Gastroesophageal sphincter (tissue), 4 donors: ENCODE measurements around the gene HDAC4. TPM values are rescaled to one million over a fixed set of nuclear protein-coding genes. Genes with fewer than 3 reads are reported as not detected.

Experiments
- ATAC-seq: fragments of 150-250 bp; one replicate; pipeline ENCODE4 v1.9.1; 2016; ENCODE audit warnings: mild to moderate bottlenecking, moderate library complexity
- H3K27ac ChIP-seq, 4 donors: fragments of 200-600 bp; sonication (generic) in 3 of 4; 1 replicate in 3 of 4; 2 replicates in 1 of 4; pipeline ENCODE4 v1.5.1; 2016 to 2019
- H3K27me3 ChIP-seq: fragments of 200-600 bp; sonication (generic); one replicate; pipeline ENCODE4 v1.5.1; 2019
- H3K36me3 ChIP-seq, 2 donors: fragments of 200-600 bp; sonication (generic); one replicate each; pipeline ENCODE4 v1.5.1; 2019; ENCODE audit warnings: control low read depth in 1 of 2
- H3K4me1 ChIP-seq, 3 donors: fragments of 200-600 bp; sonication (generic); 1 replicate in 2 of 3; 2 replicates in 1 of 3; pipeline ENCODE4 v1.5.1; 2016 to 2019; ENCODE audit warnings: control low read depth in 2 of 3
- H3K4me3 ChIP-seq, 2 donors: fragments of 200-600 bp; sonication (generic); one replicate each; pipeline ENCODE4 v1.5.1; 2019; ENCODE audit warnings: mild to moderate bottlenecking in 1 of 2, moderate library complexity in 1 of 2
- H3K9me3 ChIP-seq, 3 donors: fragments of 200-600 bp; sonication (generic); one replicate each; pipeline ENCODE4 v1.5.1; 2017 to 2019; ENCODE audit warnings: control low read depth in 2 of 3
- CTCF ChIP-seq, 4 experiments: fragments of 200-600 bp in 2 of 4; fragments of 450-650 bp in 2 of 4; sonication (generic) in 1 of 4; IDR thresholded peaks; one replicate each; pipeline ENCODE4 v1.5.1; 2017 to 2019; ENCODE audit warnings: antibody characterized with exemption in 4 of 4, mild to moderate bottlenecking in 2 of 4, moderate library complexity in 2 of 4
- EP300 ChIP-seq: sonication (generic); formaldehyde crosslinking; IDR thresholded peaks from one replicate; pipeline ENCODE4 v1.6.1; 2017; ENCODE audit warnings: antibody characterized with exemption, mild to moderate bottlenecking
- POLR2A ChIP-seq, 2 donors: fragments of 450-650 bp; IDR thresholded peaks; one replicate each; pipeline ENCODE4 v1.6.1; 2017; ENCODE audit warnings: antibody characterized with exemption in 2 of 2, mild to moderate bottlenecking in 2 of 2, moderate library complexity in 1 of 2
- POLR2AphosphoS5 ChIP-seq: sonication (generic); formaldehyde crosslinking; IDR thresholded peaks from one replicate; pipeline ENCODE4 v1.6.1; 2017; ENCODE audit warnings: antibody characterized with exemption
- WGBS, 2 donors: methylation state at CpG; one replicate each; pipeline ENCODE4 v1.1.5; 2018; ENCODE audit warnings: low coverage in 1 of 2; 5-methylcytosine and 5-hydroxymethylcytosine counted together
- total RNA-seq, 4 donors: library from RNA; depleted of rRNA; stranded (reverse); fragments of >200 nt; gene quantifications; one replicate each; pipeline ENCODE4 v1.1.0, GENCODE V29; 2016

HDAC4 gene
- total RNA-seq, 4 donors from 2014 or later: 41.3 to 104 (median 85.8) TPM

GRCh38 chr2:239103125-239104098, 297.4 kb downstream of the HDAC4 start:
- Histone ChIP-seq H3K4me1 (no peaks in the 10 kb centered on the region), H3K27me3 (no peaks in the 10 kb centered on the region), H3K36me3 (peaks cover 0 to 100% of the 10 kb centered on the region in 2 donors), H3K27ac (no peak overlapping the region), H3K4me3 (no peak overlapping the region), H3K9me3 (no peaks in the 10 kb centered on the region)
- 86 to 87% methylated on average over 13 to 14 of the region's 30 CpGs for WGBS, 2 donors
- ATAC-seq: no peak
- TF ChIP-seq POLR2A (IDR thresholded peaks at IDR 0.05): no peak
- TF ChIP-seq POLR2AphosphoS5: no peak
- no peak for TF ChIP-seq EP300

GRCh38 chr2:239102266-239102665, 298.6 kb downstream of the HDAC4 start:
- H3K36me3 ChIP-seq: peaks cover 0 to 100% of the 10 kb centered on the region in 2 donors
- H3K9me3 ChIP-seq: no peaks in the 10 kb centered on the region
- no peak overlapping the region for H3K27ac ChIP-seq
- H3K27me3 ChIP-seq: no peaks in the 10 kb centered on the region
- H3K4me1 ChIP-seq: no peaks in the 10 kb centered on the region
- no peak overlapping the region for H3K4me3 ChIP-seq
- TF ChIP-seq POLR2AphosphoS5 (no peak), EP300 (no peak), CTCF (IDR thresholded peaks at IDR 0.05) (no peak), POLR2A (IDR thresholded peaks at IDR 0.05) (no peak)
- whole genome bisulfite sequencing, 2 donors: 80 to 83% methylated on average over 1 to 2 of the region's 5 CpGs
- ATAC-seq: no peak

- Histone ChIP-seq H3K4me3 (no peak overlapping the region), H3K36me3 (peaks cover 0 to 100% of the 10 kb centered on the region in 2 donors), H3K4me1 (no peaks in the 10 kb centered on the region), H3K9me3 (no peaks in the 10 kb centered on the region), H3K27me3 (no peaks in the 10 kb centered on the region), H3K27ac (no peak overlapping the region)
- WGBS, 2 donors: no CpG with 5 or more reads among the region's 24 CpGs
- TF ChIP-seq EP300: no peak
- TF ChIP-seq CTCF (IDR thresholded peaks at IDR 0.05): no peak
- no peak for TF ChIP-seq POLR2AphosphoS5
- TF ChIP-seq POLR2A (IDR thresholded peaks at IDR 0.05): no peak
- no peak for ATAC-seq
Observed at GRCh38 chr2:239101807-239102206, 299.0 kb downstream of the HDAC4 start.

- Histone ChIP-seq H3K27me3 (no peaks in the 10 kb centered on the region), H3K4me1 (no peaks in the 10 kb centered on the region), H3K27ac (no peak overlapping the region), H3K36me3 (peaks cover 0 to 95% of the 10 kb centered on the region in 2 donors), H3K4me3 (no peak overlapping the region), H3K9me3 (no peaks in the 10 kb centered on the region)
- WGBS, 2 donors: 80 to 100% methylated on average over 1 to 2 of the region's 15 CpGs
- no peak for ATAC-seq
- no peak for TF ChIP-seq POLR2AphosphoS5
- TF ChIP-seq EP300: no peak
- no peak for TF ChIP-seq CTCF (IDR thresholded peaks at IDR 0.05)
- no peak for TF ChIP-seq POLR2A (IDR thresholded peaks at IDR 0.05)
Observed at GRCh38 chr2:239101071-239101470, 299.7 kb downstream of the HDAC4 start.

- no peak for ATAC-seq
- H3K4me1 ChIP-seq: no peaks in the 10 kb centered on the region
- H3K9me3 ChIP-seq: no peaks in the 10 kb centered on the region
- H3K27me3 ChIP-seq: no peaks in the 10 kb centered on the region
- H3K4me3 ChIP-seq: no peak overlapping the region
- no peak overlapping the region for H3K27ac ChIP-seq
- TF ChIP-seq POLR2A (IDR thresholded peaks at IDR 0.05) (no peak), EP300 (no peak), CTCF (IDR thresholded peaks at IDR 0.05) (no peak), POLR2AphosphoS5 (no peak)
- peaks cover 0 to 95% of the 10 kb centered on the region in 2 donors for H3K36me3 ChIP-seq
- WGBS, 2 donors: 96% methylated on average over 10 of the region's 15 CpGs; no CpG with 5 or more reads in 1 of the 2 donors
Observed at GRCh38 chr2:239099474-239099873, 301.3 kb downstream of the HDAC4 start.
